ENCODE results near the gene MOB1A.

GRCh38 chr2:74174909-74175308 is 3.8 kb downstream of the MOB1A start:
- TF ChIP-seq POLR2AphosphoS5 (IDR thresholded peaks at IDR 0.05; ENCODE audit: borderline replicate concordance, low read depth, low read length) = no peak
- no peak for TF ChIP-seq EZH2 (IDR thresholded peaks at IDR 0.05)
